Choroid plexus epithelial cell (primary cell): Measurements from ENCODE around the gene SNX9.
"Not testable (repeated sequence)": the region's sequence is repeated elsewhere in the genome, so short reads cannot be mapped to it uniquely, and the experiment has no call there.

ENCODE experiments used
- DNase-seq: peaks from one replicate; pipeline ENCODE4 v3.0.0-alpha.2; 2010; ENCODE audit warnings: low read depth
- H3K4me3 ChIP-seq: 2 replicates; pipeline ENCODE4 v1.5.1; 2011; ENCODE audit warnings: low read depth, mild to moderate bottlenecking, control low read depth, low read length, moderate library complexity
- TF ChIP-seq, protein P1 (sequence below): conservative IDR thresholded peaks from 2 replicates; pipeline ENCODE4 v1.5.1; 2011; ENCODE audit warnings: low read depth, mild to moderate bottlenecking, control low read depth, inconsistent platforms, low read length, moderate library complexity

The SNX9 gene

DNA sequence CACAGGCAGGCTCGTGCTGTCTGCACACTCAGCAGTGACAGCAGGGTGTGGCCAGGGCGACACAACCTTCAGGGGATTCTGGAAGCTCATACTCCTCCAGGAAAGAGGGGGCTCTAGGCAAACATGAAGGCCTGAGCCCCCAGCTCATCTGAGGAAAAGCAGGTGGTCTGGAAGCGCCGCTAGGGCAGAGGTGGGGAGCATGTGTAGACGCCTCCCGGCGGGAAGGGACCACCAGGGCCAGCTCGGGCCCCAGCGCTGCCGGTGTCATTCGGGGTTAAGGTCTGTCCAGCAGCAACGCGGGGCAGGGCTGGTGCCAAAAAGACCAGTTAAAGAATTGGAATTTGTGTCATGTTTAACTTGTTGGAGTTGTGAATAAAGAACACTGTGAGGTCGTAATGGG, 119.3 kb downstream of the SNX9 start:
- TF ChIP-seq, protein P1, sequence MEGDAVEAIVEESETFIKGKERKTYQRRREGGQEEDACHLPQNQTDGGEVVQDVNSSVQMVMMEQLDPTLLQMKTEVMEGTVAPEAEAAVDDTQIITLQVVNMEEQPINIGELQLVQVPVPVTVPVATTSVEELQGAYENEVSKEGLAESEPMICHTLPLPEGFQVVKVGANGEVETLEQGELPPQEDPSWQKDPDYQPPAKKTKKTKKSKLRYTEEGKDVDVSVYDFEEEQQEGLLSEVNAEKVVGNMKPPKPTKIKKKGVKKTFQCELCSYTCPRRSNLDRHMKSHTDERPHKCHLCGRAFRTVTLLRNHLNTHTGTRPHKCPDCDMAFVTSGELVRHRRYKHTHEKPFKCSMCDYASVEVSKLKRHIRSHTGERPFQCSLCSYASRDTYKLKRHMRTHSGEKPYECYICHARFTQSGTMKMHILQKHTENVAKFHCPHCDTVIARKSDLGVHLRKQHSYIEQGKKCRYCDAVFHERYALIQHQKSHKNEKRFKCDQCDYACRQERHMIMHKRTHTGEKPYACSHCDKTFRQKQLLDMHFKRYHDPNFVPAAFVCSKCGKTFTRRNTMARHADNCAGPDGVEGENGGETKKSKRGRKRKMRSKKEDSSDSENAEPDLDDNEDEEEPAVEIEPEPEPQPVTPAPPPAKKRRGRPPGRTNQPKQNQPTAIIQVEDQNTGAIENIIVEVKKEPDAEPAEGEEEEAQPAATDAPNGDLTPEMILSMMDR = no peak
- no peak for DNase-seq
- no peak overlapping the region for H3K4me3 ChIP-seq

DNA sequence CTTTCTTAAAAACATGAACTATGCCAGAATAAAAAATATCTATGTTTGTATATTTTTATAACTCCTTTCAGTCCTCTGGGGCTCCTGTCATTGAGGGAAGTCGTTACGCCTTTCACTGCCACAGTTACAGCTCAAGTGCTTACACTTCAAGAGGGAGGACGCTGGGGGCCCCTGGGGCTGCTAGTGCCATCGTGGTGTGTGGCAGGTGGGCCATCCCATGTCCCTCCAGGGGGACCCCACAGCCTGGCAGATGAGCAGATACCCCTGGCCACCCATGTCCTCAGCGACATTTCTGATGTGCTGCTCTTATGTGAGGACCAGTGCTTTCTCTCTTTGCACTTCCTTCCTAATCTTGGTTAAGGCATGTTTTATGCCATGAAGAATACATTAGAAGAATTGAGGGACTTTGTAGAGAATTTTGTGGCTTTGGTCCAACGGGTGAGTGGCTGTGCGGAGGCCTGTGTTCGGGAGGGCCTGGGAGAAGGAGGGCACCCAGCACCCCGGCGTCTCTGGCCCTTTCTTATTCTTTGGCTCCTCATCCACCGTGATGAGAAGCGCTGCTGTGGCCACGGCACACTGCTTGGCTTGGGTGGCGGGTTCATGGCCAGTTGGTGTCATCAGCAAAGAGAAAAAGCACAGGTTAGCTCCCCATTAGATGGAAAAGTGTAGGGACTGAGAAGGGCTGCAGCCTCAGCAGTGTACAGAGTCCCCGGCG, 120.4 kb downstream of the SNX9 start:
- no peak overlapping the region for H3K4me3 ChIP-seq
- no peak for DNase-seq
- TF ChIP-seq, protein P1 = no peak

GRCh38 chr6:157943964-157944283, 120.9 kb downstream of the SNX9 start:
- TF ChIP-seq, protein P1 = no peak
- H3K4me3 ChIP-seq = no peak overlapping the region

DNA sequence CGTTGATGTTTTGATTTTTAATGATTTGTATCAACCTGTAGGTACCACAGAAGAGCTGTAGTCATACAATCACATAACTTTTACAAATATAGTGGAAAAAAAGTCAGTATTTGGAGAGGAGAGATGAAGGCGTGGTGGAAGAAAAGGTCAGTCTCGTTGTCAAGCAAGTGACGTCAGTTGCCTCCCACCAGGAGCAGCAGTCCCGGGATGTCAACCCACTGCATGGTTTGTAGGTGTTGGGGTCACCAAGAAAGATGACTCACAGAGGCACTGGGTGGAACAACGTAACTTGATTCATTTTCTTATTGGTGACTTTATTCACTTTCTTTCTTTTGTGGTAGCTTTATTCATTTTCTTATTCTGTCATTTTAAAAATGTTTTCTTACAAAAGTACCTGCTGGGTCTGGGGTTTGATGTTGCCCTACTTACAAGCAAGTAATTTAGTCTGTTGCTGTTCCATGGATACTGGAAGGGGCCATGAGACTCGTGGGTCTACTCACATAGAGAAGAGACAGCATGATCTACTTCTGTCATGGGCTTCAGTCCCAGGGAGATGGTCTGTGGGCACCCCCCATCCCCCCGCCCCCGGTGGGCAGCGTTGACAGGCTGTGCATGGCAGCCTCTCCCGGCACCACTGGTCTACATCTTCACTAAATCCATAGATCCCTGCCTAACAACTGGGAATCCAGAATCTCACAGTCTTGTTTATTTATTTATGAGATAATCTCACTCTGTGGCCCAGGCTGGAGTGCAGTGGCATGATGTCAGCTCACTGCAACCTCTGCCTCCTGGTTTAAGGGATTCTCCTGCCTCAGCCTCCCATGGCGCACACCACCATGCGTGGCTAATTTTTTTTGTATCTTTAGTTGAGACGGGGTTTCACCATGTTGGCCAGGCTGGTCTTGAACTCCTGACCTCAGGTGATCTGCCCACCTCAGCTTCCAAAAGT, 122.2 kb downstream of the SNX9 start:
- no peak overlapping the region for H3K4me3 ChIP-seq
- TF ChIP-seq, protein P1 = no peak
- peak; percentile 93 for DNase-seq

More at GRCh38 chr6:157943964-157944283, 120.9 kb downstream of the SNX9 start:
- no peak for DNase-seq

- TF ChIP-seq, protein P1 = no peak
Measured at GRCh38 chr6:157946053-157946617, 123.1 kb downstream of the SNX9 start.

GRCh38 chr6:157946865-157947532, 124.0 kb downstream of the SNX9 start:
- TF ChIP-seq, protein P1 = peak; percentile 76
- peak; percentile 70 for DNase-seq

More at GRCh38 chr6:157946053-157946617, 123.1 kb downstream of the SNX9 start:
- no peak overlapping the region for H3K4me3 ChIP-seq
- no peak for DNase-seq

DNA sequence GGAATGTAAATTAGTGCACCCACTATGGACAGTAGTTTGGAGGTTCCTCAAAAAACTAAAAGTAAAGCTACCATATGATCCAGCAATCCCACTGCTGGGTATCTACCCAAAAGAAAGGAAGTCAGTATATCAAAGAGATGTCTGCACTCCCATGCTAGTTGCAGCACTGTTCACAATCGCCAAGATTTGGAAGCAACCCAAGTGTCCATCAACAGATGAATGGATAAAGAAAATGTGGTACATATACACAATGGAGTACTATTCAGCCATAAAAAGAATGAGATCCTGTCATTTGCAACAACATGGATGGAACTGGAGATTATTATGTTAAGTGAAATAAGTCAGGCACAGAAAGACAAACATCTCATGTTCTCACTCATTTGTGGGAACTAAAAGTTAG, 127.9 kb downstream of the SNX9 start:
- not testable (repeated sequence) for H3K4me3 ChIP-seq, DNase-seq

More at GRCh38 chr6:157946865-157947532, 124.0 kb downstream of the SNX9 start:
- H3K4me3 ChIP-seq = no peak overlapping the region
